NK-92 treated with Interleukin-12 subunit alpha and Interleukin-12 subunit beta, amount 100 ng/mL, for 24 hours (cell line): ENCODE data around the gene MYO3B.

ENCODE experiments used
- DNase-seq: peaks from one replicate; lab custom pipeline; 2025; lab: John Stamatoyannopoulos, UW

Gene MYO3B

DNA sequence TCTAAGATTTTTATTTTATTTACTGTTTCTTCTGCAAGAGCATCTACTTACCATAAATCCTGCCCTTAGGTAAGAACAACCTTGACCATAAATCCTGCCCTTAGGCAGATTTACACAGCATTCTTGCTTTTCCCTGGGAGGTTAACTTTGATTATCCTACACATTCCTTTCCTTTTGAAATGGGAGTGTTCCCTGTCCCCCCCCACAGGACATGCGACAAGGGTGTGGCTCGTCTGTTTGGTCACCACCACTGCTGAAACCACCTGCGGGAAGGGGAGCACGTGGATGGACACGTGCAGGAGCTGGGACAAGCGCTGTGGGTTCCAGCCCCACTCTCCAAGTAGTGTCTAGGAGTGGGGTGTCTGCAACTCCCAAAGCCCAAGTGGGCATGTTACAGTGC lies 297.9 kb downstream of the MYO3B start:
- DNase-seq: no peak

- DNase-seq: no peak
These were observed 299.7 kb downstream of the MYO3B start for GRCh38 chr2:170477630-170478029.

- no peak for DNase-seq
These were observed 303.3 kb downstream of the MYO3B start for GRCh38 chr2:170481201-170481600.

- DNase-seq: no peak
These were observed 306.6 kb downstream of the MYO3B start for GRCh38 chr2:170484552-170484951.

GRCh38 chr2:170485254-170486026 lies 307.5 kb downstream of the MYO3B start:
- DNase-seq: no peak

GRCh38 chr2:170486730-170487129 lies 308.8 kb downstream of the MYO3B start:
- no peak for DNase-seq

DNA sequence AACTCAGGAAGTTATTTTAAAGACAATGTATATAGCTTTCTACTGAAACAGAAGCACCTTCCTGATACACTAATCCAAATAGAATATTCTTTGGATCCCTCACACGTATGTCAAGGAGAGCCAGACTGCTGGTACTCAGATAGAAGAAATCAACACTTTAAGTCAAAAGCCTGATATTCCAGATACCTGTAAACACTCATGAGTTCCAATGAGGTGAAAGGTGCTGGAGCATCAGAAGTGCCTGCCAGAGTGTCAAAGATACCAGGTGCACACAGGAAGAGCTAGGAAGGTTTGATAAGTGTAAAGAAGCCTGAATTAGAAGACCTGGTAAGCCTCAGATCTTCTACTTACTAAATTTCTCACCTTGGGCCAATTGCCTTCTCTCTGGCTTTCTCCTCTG lies 310.9 kb downstream of the MYO3B start:
- DNase-seq: no peak

DNA sequence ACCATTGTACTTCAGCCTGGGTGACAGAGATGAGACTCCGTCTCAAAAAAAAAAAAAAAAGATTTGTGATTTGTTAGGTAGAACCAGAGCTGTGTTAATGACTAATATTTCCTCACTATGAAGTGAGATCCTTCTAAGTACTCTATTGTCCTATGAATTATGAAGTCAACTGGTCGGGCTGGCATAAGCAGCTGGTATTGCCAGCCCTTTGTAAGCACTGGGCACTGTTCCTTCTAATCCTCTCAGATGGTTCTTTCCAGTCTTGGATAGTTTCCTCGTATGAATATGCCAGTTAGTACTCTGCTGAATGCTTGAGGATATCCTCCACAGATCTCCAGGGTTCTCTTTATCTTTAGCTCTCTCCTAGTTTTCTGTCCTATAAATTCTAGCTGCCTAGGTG lies 314.1 kb downstream of the MYO3B start:
- no peak for DNase-seq

- DNase-seq: no peak
These were observed 315.6 kb downstream of the MYO3B start for GRCh38 chr2:170493426-170494097.

DNA sequence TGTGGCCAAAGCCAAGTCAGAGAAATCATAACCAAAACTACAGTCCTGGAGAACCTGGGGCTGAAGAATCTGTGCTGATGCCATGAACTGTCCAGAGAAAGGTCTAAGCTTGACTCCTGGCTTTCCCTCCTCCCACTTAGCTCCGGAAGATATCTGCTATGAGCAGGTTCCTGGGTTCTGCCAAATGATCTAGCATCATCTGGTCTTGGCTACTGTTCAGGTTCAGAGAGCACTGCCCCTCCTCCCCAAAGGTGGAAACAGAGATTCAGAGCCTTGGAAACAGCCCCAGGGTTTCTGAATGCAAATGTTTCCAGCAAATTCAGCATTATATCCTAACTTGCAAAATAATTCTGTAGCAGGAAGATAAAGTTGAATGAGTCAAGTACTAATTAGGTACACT lies 317.9 kb downstream of the MYO3B start:
- DNase-seq: no peak

- no peak for DNase-seq
These were observed 320.7 kb downstream of the MYO3B start for GRCh38 chr2:170498619-170499018.

- no peak for DNase-seq
These were observed 322.2 kb downstream of the MYO3B start for GRCh38 chr2:170500104-170500503.

- no peak for DNase-seq
These were observed 322.8 kb downstream of the MYO3B start for GRCh38 chr2:170500770-170501169.

- no peak for DNase-seq
These were observed 323.6 kb downstream of the MYO3B start for GRCh38 chr2:170501421-170502043.

DNA sequence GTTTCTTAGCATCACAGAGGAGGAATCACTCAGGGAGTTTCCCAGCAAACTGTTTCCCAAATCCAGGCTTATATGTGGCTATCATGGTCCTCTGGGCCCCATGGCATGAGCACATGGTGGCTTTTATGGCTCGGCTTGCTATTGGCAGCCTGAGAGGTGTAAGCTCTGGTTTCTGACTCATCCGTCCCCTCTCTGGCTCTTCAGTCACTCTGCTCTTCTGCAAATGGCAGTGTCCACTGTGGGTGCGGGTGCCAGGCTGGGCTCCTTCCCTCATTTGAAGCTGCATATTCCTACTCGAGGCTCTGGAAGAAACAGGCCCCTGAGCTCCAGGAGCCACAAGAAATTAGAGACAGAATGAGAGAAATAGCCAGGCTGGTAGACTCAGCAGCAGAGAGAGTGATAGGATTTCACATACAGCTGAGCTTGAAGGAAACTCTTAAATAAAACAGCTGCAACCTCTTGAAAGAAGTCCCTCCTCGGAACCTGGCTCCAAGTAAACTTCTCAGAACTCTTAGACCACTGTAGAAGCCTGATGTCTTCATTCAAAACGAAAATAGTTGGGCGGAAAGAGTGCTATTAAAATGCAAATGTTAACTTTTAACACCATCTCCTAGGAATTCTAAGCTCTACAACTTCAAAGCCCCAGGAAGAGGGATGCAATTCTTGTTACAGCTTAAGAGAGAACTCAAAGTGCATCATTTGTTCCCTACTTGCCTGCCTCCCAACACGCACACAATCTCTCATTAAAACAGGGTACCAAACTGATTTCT lies 324.6 kb downstream of the MYO3B start:
- DNase-seq: no peak

GRCh38 chr2:170503563-170503962 lies 325.6 kb downstream of the MYO3B start:
- DNase-seq: no peak

DNA sequence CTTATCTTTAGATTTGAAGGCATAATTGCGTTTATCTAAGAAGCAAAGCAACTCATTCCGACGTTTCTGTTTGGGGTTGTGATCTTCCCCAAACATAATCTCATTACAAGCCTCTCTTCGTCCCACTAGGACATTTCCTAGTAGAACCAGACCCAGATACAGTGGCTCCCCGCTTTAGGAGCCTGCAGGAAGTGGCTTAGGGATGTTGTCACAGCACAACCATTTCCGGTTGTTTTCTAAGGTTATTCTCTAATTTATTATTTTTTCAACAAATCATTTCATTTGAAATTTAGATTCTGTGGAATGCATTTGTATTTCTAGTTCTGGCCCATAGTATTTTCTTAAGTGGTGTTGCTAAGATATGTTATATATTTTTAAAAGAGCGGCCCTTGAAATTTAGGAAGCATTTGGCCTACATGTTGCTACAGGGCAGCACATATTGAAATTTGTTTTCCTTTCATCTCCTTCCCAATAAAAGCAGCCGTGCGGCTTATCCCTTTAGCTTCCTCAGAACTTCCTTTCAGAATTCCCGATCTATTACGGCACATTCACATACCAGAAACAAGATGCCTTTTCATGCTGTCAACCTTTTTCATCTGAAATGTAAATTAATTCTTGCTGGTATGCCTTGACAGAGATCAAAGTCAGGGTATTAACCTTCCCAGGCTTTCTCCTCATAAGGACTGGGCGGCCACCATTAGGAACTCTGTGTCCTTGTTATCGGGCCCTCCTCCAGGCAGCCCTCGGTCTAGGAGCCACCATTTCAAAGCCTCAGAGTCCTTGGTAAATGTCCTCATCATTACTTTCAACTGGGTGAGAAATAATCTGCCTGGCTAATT lies 326.2 kb downstream of the MYO3B start:
- DNase-seq: no peak

- DNase-seq: no peak
These were observed 326.8 kb downstream of the MYO3B start for GRCh38 chr2:170504810-170505145.

- DNase-seq: no peak
These were observed 327.8 kb downstream of the MYO3B start for GRCh38 chr2:170505631-170506275.

- no peak for DNase-seq
These were observed 331.7 kb downstream of the MYO3B start for GRCh38 chr2:170509452-170510193.
